HG02885 (cell line): ENCODE results near the gene TBC1D3B.
"Not testable (repeated sequence)": the region's sequence is repeated elsewhere in the genome, so short reads cannot be mapped to it uniquely, and the experiment has no call there.

Source experiments
- ATAC-seq: cut with Tn5 transposase; IDR thresholded peaks from one replicate; pipeline ENCODE4 v1.9.1; 2021; ENCODE audit warnings: mild to moderate bottlenecking; ENCODE audit not compliant: unreplicated experiment, poor library complexity

The TBC1D3B gene

DNA sequence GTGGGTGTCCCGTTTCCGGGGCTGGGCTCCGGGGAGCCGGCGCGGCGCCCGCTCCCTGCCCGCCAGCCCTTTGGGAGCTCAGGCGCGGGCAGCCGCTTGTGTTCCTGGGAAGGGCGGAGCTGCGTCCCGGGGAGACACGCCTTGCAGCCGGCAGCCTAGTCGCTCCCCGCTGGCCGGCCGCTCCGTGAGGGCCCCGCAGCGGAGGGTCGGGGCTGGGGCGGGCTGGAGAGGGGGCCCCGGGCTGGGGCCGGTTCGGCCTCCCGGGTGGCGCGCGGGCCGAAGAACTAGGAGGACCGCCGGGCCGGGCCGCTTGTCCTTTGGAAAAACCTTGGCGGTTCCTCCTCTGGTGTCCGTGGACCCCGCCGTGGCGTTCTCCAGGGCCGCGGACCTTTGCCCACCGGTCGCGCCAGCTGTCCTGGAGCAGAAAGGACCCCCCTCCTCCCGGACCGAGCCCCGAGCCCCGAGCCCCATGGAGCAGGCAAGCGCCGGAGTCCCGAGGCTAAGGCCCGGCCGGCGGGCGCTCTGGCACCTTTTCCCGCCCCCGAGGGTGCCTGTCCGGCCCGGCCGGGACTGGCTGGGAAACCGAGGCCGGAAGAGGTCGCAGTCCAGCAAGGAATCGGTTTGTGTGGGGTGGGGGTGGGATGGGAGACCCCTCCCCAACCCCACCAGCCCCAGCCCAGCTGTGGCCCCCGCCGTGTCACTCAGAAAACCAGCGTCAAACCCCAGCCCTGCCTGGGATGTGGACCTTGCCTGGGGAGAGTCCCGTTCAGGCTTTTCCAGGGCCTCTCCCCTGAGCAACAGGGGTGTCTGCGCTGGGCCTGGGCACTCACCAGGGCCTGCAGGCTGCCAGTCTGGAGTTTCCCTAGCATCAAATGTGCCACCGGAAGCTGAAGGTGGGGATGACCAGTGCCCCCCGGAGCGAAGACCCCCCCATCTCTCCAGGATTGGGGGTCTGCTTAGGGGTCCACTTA is 6.8 kb upstream of the TBC1D3B start:
- no peak for ATAC-seq

GRCh38 chr17:36182176-36183000 is 6.0 kb upstream of the TBC1D3B start:
- ATAC-seq: no peak

DNA sequence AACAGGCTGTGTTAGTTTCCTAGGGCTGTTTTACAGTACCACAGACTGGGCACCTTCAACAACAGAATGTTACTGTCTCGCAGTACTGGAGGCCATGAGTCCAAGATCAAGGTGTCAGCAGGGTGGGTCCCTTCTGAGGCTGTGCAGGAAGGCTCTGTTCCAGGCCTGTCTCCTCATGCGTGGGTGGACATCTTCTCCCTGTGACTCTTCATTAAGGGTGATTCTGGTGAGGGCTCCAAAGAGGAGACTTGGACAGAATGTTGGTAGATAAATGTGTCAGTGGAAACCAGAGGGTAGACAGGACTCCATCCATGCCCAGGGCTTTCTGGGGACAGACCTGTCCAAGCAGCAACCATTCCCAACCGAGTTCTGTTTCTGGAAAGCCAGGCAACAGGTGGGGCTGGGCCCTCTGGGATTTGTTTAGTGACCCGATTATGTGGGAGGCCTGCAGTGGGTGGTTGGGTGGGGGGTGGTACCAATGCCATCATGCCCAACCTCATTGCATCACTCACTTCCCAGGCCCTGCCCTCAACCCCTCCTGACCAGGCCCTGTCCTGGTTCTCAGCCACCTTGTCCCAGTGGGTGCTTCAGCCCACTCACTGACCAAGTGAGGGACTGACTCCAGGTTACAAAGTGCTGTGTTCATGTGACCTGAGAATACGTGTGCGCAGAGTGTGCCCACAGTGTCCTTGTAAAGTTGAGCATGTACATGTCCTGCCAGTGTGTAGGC is 5.2 kb upstream of the TBC1D3B start:
- not testable (repeated sequence) for ATAC-seq

GRCh38 chr17:36168836-36169235 is 7.6 kb downstream of the TBC1D3B start:
- ATAC-seq: not testable (repeated sequence)

DNA sequence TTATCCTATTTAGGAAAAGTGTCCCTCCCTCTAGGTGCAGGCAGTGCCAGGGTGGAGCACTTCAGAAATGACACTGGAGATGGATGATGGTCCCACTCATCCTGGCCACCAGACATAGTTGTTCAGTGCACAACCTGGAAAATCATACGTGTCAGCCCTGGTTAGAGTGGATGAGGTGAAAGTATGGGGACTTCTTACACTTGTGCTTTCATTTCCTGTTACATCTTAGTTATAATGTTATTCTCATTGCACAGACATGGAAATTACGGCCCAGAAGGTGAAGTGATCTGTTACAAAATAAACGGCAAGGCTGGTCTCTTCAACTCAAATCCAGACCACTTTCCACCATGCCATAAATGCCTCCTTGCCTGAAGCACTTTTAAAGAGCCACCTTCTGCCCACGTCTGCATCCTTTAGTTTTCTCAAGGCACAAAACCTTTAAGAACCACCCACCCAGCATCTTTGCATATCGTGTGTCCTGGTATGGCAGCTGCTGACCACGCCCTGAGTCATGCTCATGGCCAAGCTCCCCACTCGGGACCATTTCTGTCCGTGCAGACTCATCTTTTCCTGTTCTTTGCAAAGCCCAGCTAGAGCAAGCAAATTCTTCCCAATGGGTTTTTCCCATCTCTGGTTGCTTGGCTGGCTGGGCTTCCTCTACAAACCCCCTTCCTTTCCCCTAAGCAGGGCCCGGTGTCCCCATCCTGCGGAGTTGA is 22.4 kb downstream of the TBC1D3B start:
- ATAC-seq: no peak

GRCh38 chr17:36152639-36153120 is 23.8 kb downstream of the TBC1D3B start:
- ATAC-seq: no peak

GRCh38 chr17:36151891-36152638 is 24.4 kb downstream of the TBC1D3B start:
- ATAC-seq: no peak

DNA sequence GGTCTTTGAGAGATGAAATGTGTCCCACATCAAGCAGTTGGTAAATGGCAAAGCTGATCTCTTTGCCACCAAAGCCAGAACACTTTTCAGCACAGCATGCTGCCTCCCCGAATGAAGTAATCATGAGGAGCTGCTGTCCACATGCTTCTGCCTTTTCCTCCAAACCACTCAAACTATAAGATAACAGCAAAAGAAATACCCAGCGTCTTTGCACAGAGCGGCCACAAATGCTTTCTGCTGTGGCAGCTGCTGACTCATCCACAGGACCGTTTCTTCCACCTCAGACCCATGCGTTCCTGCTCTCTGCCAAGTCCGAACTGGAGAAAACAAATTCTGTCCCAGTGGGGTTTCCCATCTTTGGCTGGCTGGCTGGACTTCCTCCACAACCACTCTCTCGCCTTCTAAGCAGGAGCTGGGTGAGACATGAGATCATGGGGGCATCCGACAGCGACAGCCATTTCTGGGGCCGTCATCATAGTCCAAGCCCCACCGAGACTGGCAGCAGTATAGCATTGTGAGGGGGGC is 27.1 kb downstream of the TBC1D3B start:
- ATAC-seq: peak; percentile 9

DNA sequence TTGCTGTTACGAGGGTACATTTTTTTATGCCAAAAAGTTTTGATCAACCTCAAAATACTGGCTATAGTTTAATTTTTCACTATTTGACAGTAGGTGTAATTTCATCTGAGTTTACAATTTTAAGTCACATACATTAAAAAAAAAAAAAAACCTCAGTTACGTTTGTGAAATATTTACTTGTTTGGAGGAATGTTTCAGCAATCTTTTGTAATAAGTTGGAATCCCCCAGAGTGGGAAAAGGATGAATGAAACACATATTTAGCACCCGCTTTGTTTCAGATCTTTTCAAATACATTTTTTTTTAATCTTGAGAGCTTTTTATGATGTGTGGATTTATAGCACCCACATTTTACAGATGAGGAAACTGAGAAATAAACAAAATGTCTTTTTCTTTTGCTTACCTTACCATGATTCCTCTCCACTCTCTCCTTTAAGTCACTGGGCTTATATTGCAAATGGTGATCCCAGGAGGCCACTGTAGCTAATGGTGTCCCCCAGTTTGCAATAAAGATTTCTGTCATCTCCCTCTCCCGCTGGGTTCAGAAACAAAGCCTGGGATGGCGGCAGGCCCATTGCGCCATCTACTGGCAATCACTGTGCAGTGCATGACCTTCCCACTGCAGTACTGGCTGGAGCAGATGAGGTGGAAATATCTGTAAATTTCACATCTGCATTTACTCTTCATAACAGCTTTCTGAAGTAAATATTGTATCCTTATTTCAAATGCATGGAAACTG is 27.7 kb downstream of the TBC1D3B start:
- peak; percentile 59 for ATAC-seq

DNA sequence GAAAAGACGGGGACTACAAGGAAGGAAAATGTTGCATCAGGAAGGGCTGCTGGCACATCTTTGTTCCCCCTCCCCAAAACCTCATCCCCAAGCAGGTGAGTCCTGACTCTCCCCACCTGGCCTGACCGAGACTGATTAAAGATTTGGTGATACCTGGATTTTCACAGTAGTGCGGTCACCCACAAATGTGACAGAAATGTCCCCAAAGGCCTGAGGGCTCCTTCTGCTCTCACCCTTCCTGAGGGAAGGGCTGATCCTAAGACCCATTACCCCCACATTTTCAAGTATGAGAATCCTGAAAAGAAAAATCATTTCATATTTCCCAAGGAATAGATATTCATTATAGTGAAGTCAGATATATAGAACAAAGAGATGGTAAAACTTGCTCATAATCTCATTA is 28.8 kb downstream of the TBC1D3B start:
- ATAC-seq: no peak

DNA sequence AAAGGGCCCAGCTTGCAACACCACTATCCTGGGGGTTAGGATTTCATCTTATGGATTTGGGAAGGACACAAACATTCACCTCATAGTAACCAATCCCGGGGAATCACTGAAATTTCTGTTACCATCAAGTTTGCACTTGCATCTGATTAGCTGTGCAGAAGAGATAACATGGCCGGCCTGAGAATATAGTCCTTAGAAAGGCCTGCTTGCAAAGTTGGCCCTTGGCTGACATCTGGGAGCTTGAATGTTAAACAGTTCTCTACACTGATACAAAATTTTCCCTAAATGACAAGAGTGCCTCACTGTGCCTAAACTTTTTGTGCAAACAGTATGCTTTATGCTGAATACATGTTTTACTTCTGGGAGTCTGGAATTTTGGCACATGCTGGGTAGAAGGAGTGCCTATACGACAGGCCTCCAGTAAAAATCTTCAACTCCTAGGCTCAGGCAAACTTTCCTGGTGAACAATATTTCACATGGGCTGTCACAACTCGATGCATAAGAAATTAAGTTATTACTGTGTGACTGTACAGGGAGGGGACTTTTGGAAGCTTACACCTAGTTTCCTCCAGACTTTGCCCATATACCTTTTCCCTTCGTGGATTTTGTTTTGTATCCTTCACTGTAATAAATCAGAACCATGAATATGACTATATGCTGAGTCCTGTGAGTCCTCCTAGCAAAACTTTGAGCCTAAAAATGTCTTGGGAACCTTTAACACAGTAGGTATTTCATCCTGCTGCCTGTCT is 31.3 kb downstream of the TBC1D3B start:
- ATAC-seq: no peak

GRCh38 chr17:36144014-36144413 is 32.4 kb downstream of the TBC1D3B start:
- no peak for ATAC-seq

DNA sequence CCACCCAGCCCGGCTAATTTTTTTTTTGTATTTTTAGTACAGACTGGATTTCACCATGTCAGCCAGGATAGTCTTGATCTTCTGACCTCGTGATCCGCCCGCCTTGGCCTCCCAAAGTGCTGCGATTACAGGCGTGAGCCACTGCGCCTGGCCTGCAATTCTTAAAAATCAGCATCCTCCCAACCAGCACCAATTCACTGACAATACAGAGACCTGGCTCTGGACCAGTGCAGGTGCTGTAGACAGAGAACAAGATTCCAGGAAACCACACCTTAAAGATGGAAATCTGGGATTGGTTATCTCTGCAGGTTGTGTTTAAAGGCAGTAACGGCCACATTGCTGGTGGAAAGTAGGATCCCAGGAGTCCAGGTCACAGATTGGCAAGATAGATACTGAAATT is 33.6 kb downstream of the TBC1D3B start:
- no peak for ATAC-seq

DNA sequence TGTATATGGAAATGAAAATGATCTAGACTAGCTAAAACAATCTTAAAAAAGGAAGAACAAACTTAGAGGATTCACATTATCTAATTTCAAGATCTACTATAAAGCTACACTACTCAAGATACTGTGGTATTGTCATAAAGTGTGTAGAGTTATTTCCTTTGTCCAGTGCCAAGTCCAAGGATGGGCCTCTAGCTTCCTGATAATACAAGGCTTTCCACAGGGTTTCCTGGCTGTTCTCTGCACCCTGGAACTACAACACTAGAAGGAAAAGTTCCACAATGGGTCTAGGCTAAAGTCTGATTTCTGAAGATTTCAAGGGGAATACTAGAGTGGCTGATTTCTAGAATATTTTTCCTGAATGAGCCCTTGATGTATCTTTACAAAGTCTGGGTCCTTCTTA is 34.2 kb downstream of the TBC1D3B start:
- ATAC-seq: no peak

DNA sequence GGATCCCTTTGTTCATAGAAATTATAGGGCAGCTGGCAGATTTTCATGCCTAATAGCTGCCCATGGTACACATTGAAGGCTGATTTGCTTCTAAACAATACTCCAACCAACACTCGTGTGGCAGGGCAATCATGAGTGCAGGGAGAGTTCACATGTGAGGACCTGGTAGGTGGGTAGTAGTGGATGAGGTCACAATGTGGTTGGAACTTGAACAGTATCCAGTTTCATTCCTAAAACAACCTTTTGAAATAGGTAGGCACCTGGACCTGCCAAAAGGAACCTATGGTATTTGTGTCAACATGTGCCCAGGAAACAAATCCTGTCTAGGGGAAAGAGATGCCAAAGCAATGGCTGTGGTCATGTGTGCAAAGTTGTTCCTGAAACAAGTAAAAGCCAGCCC is 40.0 kb downstream of the TBC1D3B start:
- no peak for ATAC-seq

GRCh38 chr17:36136036-36136435 is 40.4 kb downstream of the TBC1D3B start:
- no peak for ATAC-seq

DNA sequence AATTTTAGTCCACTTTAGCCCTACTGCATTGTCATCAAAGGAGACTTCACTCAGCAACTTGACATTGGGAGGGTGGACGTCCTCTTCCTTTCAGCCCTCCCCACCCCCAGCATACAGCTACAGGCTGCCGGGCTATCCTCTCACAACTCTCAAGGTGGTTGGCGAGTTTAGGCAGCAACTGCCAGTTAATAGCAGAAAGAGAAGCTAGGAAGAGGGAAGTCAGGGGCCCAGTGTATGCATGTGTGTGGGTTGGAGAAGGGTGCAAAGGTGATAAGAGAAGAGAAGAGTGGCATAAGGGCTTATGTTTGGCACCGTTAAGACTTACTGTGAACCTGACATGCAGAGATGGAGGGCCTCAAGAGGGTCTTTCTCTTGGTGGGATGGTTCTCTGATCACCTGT is 41.0 kb downstream of the TBC1D3B start:
- ATAC-seq: no peak
